Ovary (tissue), 3 donors: ENCODE measurements around the gene ASTL.

Source experiments
- CTCF ChIP-seq, 3 donors: fragments of 450-650 bp in 2 of 3; fragments of 200-600 bp in 1 of 3; IDR thresholded peaks; one replicate each; pipeline versions ENCODE4 v1.5.1 to v1.8.0; 2016 to 2022; ENCODE audit warnings: antibody characterized with exemption in 3 of 3, mild to moderate bottlenecking in 1 of 3
- EP300 ChIP-seq: sonication (generic); formaldehyde crosslinking; IDR thresholded peaks from one replicate; pipeline ENCODE4 v1.6.1; 2017; ENCODE audit warnings: antibody characterized with exemption
- donor health status: DM: no; HTN: no; CAD: no.

GRCh38 chr2:96106991-96107707 is 31.2 kb downstream of the ASTL start:
- TF ChIP-seq EP300 = no peak
- no peak for TF ChIP-seq CTCF (IDR thresholded peaks at IDR 0.05)
